Islet of Langerhans (tissue), 1 donor: ENCODE measurements around the gene SIX6.

Source experiments
- FAIRE-seq: peaks from one replicate; lab custom pipeline; 2011; peaks lifted over from hg19 to GRCh38; lab: Jason Lieb, UNC

SIX6 gene

GRCh38 chr14:60514378-60514740 lies 5.4 kb downstream of the SIX6 start:
- FAIRE-seq: no peak

- FAIRE-seq: no peak
Measured at GRCh38 chr14:60514741-60515491, 6.0 kb downstream of the SIX6 start.

- FAIRE-seq: no peak
Measured at GRCh38 chr14:60515511-60516289, 6.8 kb downstream of the SIX6 start.

- FAIRE-seq: no peak
Measured at GRCh38 chr14:60532442-60532841, 23.5 kb downstream of the SIX6 start.

- FAIRE-seq: no peak
Measured at GRCh38 chr14:60537663-60538062, 28.7 kb downstream of the SIX6 start.

GRCh38 chr14:60544659-60545058 lies 35.7 kb downstream of the SIX6 start:
- no peak for FAIRE-seq

GRCh38 chr14:60553808-60554207 lies 44.9 kb downstream of the SIX6 start:
- FAIRE-seq: no peak

- peak; percentile 72 for FAIRE-seq
Measured at GRCh38 chr14:60561845-60562746, 53.1 kb downstream of the SIX6 start.
